C4-2B (cell line): Measurements from ENCODE around the gene BNIP1.

ENCODE experiments used
- CTCF ChIP-seq: fragments of 450-650 bp; conservative IDR thresholded peaks from 2 replicates; pipeline ENCODE4 v1.5.1; 2017; ENCODE audit warnings: mild to moderate bottlenecking
- ZFX ChIP-seq: fragments of 450-650 bp; IDR thresholded peaks from 2 replicates; pipeline ENCODE4 v1.6.1; 2017

DNA sequence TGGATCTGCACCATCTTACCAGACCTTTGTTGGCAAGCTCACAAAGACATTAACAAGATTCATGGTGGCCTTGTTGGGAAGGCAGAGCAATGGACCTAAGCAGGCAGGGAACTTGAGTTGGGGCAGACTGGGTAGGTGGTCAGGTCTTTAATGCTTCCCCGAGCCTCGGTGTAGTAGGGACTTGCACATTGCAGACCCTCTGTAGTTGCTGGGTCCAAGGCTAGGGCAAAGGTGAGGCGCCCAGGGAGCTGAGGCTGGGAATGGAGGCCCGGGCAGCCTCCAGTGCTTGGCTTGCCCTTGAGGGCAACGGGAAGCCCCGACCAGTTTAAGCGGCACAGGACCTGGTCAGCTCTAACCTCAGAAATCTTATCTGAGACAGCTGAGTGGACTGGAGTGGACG is 66.5 kb downstream of the BNIP1 start:
- TF ChIP-seq CTCF (no peak), ZFX (no peak)
